HG03108 (cell line): ENCODE results near the gene STK39.

ENCODE experiments used
- ATAC-seq: cut with Tn5 transposase; IDR thresholded peaks from one replicate; pipeline ENCODE4 v1.9.1; 2021; ENCODE audit warnings: moderate library complexity; ENCODE audit not compliant: unreplicated experiment

STK39 gene

GRCh38 chr2:168185583-168186274, 61.7 kb downstream of the STK39 start:
- no peak for ATAC-seq

- no peak for ATAC-seq
Observed at GRCh38 chr2:168184681-168185513, 62.5 kb downstream of the STK39 start.

- no peak for ATAC-seq
Observed at GRCh38 chr2:168183308-168183997, 63.9 kb downstream of the STK39 start.

GRCh38 chr2:168182550-168183249, 64.7 kb downstream of the STK39 start:
- ATAC-seq, result no peak

- no peak for ATAC-seq
Observed at GRCh38 chr2:168181825-168182224, 65.6 kb downstream of the STK39 start.

GRCh38 chr2:168180914-168181313, 66.5 kb downstream of the STK39 start:
- no peak for ATAC-seq

- ATAC-seq, result no peak
Observed at GRCh38 chr2:168180483-168180882, 66.9 kb downstream of the STK39 start.

GRCh38 chr2:168179592-168179991, 67.8 kb downstream of the STK39 start:
- no peak for ATAC-seq

GRCh38 chr2:168178520-168179324, 68.7 kb downstream of the STK39 start:
- no peak for ATAC-seq

- no peak for ATAC-seq
Observed at GRCh38 chr2:168176402-168176801, 71.0 kb downstream of the STK39 start.

- ATAC-seq, result no peak
Observed at GRCh38 chr2:168175469-168175868, 71.9 kb downstream of the STK39 start.

GRCh38 chr2:168174756-168175155, 72.6 kb downstream of the STK39 start:
- no peak for ATAC-seq

GRCh38 chr2:168172071-168172470, 75.3 kb downstream of the STK39 start:
- ATAC-seq, result no peak

- ATAC-seq, result no peak
Observed at GRCh38 chr2:168171059-168171762, 76.2 kb downstream of the STK39 start.

GRCh38 chr2:168169097-168169745, 78.2 kb downstream of the STK39 start:
- ATAC-seq, result no peak

- ATAC-seq, result no peak
Observed at GRCh38 chr2:168167511-168168263, 79.7 kb downstream of the STK39 start.

GRCh38 chr2:168166902-168167510, 80.4 kb downstream of the STK39 start:
- ATAC-seq, result no peak
